ENCODE data around the gene PODXL. TPM values are rescaled to one million over a fixed set of nuclear protein-coding genes. Genes with fewer than 3 reads are reported as not detected.

Gene PODXL
- polyA plus RNA-seq, 1 donor (not counting 4 experiments of a cell fraction or from before 2014, with no cell fraction given), result 0.08 TPM

- Histone ChIP-seq H3K27ac (ENCODE audit: control insufficient read depth, insufficient read depth, low read length) (no peak overlapping the region), H3K9me3 (ENCODE audit: control insufficient read depth, low read depth, low read length) (no peaks in the 10 kb centered on the region), H3K9ac (ENCODE audit: control insufficient read depth, extremely low read depth, insufficient read depth, low read length) (no peak overlapping the region), H3K27me3 (ENCODE audit: control insufficient read depth, extremely low read depth, insufficient read depth, low read length) (peaks cover 56% of the 10 kb centered on the region), H3K79me2 (ENCODE audit: control insufficient read depth, insufficient read depth, low read length) (no peaks in the 10 kb centered on the region), H3K4me3 (ENCODE audit: control insufficient read depth in 2 of 3, extremely low read depth in 1 of 3, insufficient read depth in 2 of 3, low read depth in 1 of 3, low read length in 3 of 3) (no peak overlapping the region), H3K4me1 (ENCODE audit: control insufficient read depth, extremely low read depth, insufficient read depth, low read length) (peaks cover 8% of the 10 kb centered on the region), H2AFZ (ENCODE audit: control insufficient read depth, low read length) (no peak overlapping the region), H3K36me3 (ENCODE audit: control insufficient read depth in 2 of 2, extremely low read depth in 1 of 2, insufficient read depth in 2 of 2, low read length in 2 of 2) (no peaks in the 10 kb centered on the region), H3K9me1 (ENCODE audit: control insufficient read depth, extremely low read depth, insufficient read depth, low read length) (no peaks in the 10 kb centered on the region), H3K4me2 (ENCODE audit: control insufficient read depth, extremely low read depth, insufficient read depth, low read depth, low read length) (no peak overlapping the region), H4K20me1 (ENCODE audit: control insufficient read depth, extremely low read depth, insufficient read depth, low read length) (no peaks in the 10 kb centered on the region)
- FAIRE-seq (no peak), DNase-seq (ENCODE audit: low read depth, low spot score) (no peak)
- no peak for TF ChIP-seq CTCF (optimal IDR thresholded peaks at IDR 0.05 in 1 of 3, IDR thresholded peaks at IDR 0.05 in 1 of 3, conservative IDR thresholded peaks at IDR 0.05 in 1 of 3; ENCODE audit: extremely low read depth in 1 of 3, insufficient read depth in 2 of 3, low read length in 3 of 3)
- TF ChIP-seq EZH2 (IDR thresholded peaks at IDR 0.05; ENCODE audit: low read length), result no peak
- dilution Hi-C loops (cut with MboI; ENCODE audit: extremely low pct_ligation_motif_present, low sequenced_read_pairs), result no loop called here
These were observed 2.5 kb downstream of the PODXL start for GRCh38 chr7:131553931-131554330.

- Histone ChIP-seq H3K36me3 (ENCODE audit: control insufficient read depth in 2 of 2, extremely low read depth in 1 of 2, insufficient read depth in 2 of 2, low read length in 2 of 2) (no peaks in the 10 kb centered on the region), H3K4me3 (ENCODE audit: control insufficient read depth in 2 of 3, extremely low read depth in 1 of 3, insufficient read depth in 2 of 3, low read depth in 1 of 3, low read length in 3 of 3) (no peak overlapping the region), H3K4me1 (ENCODE audit: control insufficient read depth, extremely low read depth, insufficient read depth, low read length) (peaks cover 6% of the 10 kb centered on the region), H3K27me3 (ENCODE audit: control insufficient read depth, extremely low read depth, insufficient read depth, low read length) (peaks cover 38% of the 10 kb centered on the region), H3K4me2 (ENCODE audit: control insufficient read depth, extremely low read depth, insufficient read depth, low read depth, low read length) (no peak overlapping the region), H3K79me2 (ENCODE audit: control insufficient read depth, insufficient read depth, low read length) (no peaks in the 10 kb centered on the region), H3K9me3 (ENCODE audit: control insufficient read depth, low read depth, low read length) (no peaks in the 10 kb centered on the region), H4K20me1 (ENCODE audit: control insufficient read depth, extremely low read depth, insufficient read depth, low read length) (no peaks in the 10 kb centered on the region), H2AFZ (ENCODE audit: control insufficient read depth, low read length) (no peak overlapping the region), H3K9me1 (ENCODE audit: control insufficient read depth, extremely low read depth, insufficient read depth, low read length) (no peaks in the 10 kb centered on the region), H3K27ac (ENCODE audit: control insufficient read depth, insufficient read depth, low read length) (no peak overlapping the region), H3K9ac (ENCODE audit: control insufficient read depth, extremely low read depth, insufficient read depth, low read length) (no peak overlapping the region)
- TF ChIP-seq EZH2 (IDR thresholded peaks at IDR 0.05; ENCODE audit: low read length), result no peak
- no peak for TF ChIP-seq CTCF (optimal IDR thresholded peaks at IDR 0.05 in 1 of 3, IDR thresholded peaks at IDR 0.05 in 1 of 3, conservative IDR thresholded peaks at IDR 0.05 in 1 of 3; ENCODE audit: extremely low read depth in 1 of 3, insufficient read depth in 2 of 3, low read length in 3 of 3)
- FAIRE-seq (no peak), DNase-seq (ENCODE audit: low read depth, low spot score) (no peak)
- dilution Hi-C loops (cut with MboI; ENCODE audit: extremely low pct_ligation_motif_present, low sequenced_read_pairs), result no loop called here
These were observed 4.4 kb downstream of the PODXL start for GRCh38 chr7:131552053-131552452.

All from keratinocyte (primary cell).